Mucosa of gallbladder (tissue), 1 donor: ENCODE data around the gene RBP3. TPM values are rescaled to one million over a fixed set of nuclear protein-coding genes. Genes with fewer than 3 reads are reported as not detected.

Source experiments
- DNase-seq: peaks from one replicate; pipeline ENCODE4 v3.0.0-alpha.2; 2020; ENCODE audit warnings: low spot score
- total RNA-seq: library from RNA; stranded (reverse); gene quantifications from one replicate; pipeline ENCODE4 v1.2.1, GENCODE V29; 2021
- donor health status: DM: no; HTN: no; CAD: no.

RBP3 gene
- total RNA-seq, 1 donor from 2014 or later = not detected

DNA sequence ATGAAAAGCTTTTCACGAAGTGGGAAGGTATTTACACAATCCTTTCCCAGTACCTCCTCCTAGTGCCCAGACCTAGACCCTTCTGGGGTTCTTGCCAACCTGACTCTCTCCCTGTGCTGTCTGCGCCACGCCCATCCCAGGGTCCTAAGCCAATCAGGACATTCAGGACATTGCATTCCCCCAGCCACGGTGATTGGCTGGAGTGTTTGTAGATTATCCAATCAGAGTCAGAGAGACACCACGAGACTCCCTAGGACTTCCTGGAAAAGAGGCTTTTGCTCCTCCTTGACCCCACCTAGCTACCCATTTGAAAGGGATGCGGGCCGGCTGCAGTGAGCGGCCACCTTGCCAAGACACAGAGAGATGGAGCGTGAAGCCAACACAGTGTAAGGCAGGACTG lies 29.5 kb upstream of the RBP3 start:
- no peak for DNase-seq

DNA sequence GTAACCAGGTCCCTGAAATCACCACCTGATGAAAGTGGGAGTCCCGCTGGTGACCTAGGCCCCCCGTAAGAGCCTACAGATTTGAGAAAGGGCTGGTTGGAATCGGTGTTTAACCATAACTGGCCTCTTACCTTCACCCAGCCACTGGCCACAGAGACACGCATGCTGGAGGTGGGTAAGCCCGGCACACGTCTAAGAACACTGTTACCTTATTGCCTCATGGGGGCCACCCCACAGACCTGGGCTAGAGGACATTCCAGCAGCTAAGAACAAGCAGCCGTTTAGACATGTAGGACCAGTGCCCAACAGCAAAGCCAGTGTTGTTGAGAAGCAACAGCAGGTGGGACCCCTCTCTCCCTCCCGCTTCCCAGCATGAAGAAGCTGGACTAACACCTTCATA lies 28.4 kb upstream of the RBP3 start:
- DNase-seq = no peak

DNA sequence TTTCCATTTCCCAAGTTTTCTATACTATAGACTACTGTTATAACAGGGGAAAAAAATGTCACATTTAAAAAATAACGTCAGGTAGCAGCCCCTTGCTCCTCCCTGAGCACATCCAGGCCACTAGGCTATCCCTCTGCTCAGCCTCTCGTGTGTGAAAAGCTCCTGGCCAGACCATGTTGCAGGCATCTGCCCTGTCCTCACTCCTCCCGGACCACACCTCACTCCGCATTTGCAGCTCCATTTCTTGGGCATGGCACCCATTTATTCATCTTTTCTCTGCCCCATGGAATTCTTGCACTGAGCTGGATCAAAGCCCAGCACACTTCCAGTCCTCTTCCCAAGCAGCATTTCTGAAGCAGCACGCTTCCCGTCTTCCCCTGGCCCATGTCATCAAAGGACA lies 27.4 kb upstream of the RBP3 start:
- no peak for DNase-seq

DNA sequence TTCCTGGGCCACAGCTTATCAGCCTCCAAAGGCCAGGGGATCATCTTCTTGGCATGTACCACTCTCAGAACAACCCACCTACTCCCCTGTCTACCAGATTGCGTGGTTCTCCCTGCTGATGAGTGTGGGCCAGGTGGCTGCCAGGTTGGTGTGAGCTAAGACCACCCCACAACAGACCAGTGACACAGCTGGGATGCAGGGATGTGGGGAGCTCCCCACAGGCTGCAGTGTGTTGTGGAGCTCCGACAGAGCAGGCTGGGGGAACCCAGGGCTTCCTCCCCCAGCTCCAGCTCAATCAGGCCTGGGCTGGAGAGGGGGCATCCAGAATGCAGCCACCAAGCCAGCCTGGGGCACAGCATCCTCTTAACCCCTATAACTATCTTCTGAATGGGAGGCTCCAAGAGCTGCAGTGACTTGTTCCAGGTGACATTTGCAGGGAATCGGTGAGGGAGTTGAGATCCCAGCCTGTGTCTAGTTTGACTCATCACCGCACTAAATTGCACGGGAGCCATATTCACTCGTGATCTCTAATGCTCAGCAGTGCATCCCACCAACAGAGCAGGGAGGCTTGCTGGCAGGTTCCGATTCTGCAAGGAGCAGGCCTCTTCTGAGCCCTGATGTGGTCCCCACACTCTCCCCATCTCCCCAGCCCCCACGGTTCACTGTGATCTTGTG lies 26.5 kb upstream of the RBP3 start:
- DNase-seq = no peak

DNA sequence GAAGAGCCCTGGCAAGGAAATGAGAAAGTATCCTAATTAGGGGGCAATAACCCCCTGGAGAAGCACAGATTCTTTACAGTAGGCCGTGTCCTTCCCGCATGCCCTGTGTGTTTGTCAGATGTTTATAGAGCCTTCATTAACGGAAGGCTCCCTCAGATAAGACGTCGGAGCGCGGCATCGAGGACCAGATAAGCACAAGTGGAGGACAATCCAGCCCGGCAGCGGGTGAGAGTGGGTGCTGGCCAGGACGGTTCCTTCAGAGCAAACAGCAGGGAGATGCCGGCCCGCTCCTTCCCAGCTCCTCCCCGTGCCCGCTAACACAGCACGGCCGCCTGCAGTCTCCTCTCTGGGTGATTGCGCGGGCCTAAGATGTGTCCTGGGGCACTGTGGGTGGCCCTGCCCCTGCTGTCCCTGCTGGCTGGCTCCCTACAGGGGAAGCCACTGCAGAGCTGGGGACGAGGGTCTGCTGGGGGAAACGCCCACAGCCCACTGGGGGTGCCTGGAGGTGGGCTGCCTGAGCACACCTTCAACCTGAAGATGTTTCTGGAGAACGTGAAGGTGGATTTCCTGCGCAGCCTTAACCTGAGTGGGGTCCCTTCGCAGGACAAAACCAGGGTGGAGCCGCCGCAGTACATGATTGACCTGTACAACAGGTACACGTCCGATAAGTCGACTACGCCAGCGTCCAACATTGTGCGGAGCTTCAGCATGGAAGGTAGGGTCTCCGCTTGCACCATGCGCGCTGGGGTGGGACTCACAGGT lies 25.7 kb upstream of the RBP3 start, which contains the start of gene GDF2:
Gene GDF2, plus strand, starts transcription at position 155 of the 762 bp plus-strand sequence. Its CDS starts 215 bp downstream, at position 370.
- DNase-seq = no peak

DNA sequence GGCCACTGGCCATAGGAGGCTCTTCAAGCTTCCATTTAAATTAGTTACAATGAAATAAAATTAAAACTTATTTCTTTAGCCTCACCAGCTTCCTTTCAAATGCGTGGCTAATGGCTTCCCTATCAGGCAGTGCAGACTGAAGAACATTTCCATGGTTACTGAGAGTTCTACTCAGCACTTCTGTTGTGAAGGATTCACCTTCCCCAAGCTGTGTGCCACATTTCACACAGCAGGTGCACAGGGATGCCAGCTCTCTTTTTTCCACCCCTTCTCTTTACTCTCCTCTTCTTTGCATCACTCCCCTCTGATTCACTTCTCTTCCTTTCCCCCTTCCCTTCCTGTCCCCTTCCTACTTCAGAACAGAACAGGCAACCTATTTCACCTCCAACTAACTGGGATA lies 25.1 kb upstream of the RBP3 start:
- no peak for DNase-seq

DNA sequence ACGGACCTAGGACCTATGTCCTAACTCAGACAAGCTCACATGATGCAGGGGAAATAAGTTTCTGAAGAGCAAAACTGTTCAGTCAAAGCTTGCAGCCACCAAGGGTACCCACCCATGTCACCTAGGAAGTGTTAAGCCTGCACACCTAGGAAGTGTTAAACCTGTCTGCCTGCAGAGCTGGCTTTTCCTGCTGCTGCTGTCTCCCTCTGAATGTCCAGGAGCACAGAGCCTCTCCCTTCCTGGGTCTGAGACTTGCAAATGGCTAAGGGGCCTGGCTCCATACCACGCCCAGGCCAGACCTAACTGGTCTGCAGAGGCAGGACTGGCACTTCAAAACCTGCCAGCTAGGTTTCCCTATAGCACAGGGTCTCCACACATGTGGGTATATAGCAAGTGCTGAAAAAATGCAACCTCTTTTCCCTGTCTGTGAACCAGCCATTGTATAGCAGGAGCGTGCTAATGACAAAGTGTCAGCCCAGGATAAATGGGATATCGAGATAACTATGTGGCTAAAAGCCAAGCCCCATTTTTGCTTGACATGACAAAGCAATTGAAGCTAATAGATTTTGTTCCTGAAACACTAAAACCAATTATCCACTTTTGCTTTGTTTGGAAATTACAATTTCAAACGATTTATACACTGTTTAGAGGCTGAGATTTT lies 24.4 kb upstream of the RBP3 start:
- no peak for DNase-seq

DNA sequence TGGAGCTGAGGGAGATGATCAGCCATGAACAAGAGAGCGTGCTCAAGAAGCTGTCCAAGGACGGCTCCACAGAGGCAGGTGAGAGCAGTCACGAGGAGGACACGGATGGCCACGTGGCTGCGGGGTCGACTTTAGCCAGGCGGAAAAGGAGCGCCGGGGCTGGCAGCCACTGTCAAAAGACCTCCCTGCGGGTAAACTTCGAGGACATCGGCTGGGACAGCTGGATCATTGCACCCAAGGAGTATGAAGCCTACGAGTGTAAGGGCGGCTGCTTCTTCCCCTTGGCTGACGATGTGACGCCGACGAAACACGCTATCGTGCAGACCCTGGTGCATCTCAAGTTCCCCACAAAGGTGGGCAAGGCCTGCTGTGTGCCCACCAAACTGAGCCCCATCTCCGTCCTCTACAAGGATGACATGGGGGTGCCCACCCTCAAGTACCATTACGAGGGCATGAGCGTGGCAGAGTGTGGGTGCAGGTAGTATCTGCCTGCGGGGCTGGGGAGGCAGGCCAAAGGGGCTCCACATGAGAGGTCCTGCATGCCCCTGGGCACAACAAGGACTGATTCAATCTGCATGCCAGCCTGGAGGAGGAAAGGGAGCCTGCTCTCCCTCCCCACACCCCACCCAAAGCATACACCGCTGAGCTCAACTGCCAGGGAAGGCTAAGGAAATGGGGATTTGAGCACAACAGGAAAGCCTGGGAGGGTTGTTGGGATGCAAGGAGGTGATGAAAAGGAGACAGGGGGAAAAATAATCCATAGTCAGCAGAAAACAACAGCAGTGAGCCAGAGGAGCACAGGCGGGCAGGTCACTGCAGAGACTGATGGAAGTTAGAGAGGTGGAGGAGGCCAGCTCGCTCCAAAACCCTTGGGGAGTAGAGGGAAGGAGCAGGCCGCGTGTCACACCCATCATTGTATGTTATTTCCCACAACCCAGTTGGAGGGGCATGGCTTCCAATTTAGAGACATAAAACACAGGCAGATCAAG lies 22.6 kb upstream of the RBP3 start:
- no peak for DNase-seq

DNA sequence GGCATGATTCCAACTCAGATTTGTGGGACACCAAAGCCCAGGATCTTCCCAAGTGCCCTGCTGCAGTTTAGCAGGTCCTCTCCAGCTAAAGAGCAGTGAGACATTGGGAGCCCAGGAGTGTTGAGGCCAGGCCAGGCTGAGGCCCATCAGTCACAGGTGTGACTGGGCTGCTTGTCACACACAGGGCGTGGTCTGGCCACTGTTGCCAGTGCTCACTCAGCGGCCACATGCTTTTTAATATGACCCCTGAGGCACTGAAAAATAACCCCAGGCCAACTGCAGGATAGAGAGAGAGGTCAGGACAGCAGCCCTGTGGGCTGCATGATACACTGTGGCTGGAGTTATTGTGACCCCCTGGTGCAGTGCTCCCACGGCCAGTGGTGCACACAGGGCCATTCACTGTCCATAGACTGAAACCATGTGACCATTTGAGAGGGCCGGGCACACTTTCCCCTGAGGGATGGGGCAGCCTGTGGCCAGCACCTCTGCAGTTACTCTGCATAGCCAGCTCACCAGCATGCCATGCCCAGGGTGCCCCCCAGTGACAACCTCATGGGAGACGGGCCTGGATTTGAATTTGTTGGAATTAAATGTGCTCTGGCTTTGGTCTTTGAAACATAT lies 21.7 kb upstream of the RBP3 start:
- no peak for DNase-seq

DNA sequence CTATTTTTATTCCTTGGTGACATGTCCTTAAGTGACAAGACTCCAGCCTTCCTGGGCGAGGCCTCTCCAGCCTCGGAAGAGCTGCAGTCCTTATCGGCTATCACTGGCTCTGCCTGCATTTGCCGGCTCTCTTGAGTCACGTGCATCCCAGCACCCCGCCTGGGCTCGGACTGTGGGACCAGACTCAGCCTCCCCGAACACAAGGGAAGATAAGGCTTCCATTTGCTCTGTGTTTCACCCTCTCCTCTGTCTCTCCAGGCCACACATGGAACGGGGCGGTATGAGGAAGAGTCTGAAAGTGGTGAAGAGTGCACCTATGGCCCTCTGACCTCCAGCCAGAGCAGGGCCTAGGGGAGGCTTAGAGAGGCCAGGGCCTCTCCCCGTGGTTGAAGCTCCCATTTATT lies 21.2 kb upstream of the RBP3 start:
- no peak for DNase-seq

DNA sequence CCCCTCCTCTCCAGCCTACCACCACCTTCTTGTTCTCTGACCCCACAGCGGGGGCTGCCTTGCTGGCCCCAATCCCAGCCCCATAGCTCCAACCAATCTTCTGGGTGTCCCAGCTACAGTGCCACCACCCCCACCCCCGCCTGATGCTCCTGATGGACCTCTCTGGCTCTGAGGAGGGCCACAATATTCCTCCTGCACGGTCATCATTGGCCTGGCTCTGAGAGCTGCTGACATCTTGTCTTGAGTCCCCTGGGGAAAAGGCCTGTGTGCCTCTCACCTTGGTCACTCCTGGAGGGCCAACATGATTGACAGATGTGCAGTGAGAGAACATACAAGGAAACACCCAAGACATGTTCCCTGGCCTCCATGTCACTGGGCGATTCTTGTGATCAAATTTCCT lies 18.3 kb upstream of the RBP3 start:
- DNase-seq = no peak

DNA sequence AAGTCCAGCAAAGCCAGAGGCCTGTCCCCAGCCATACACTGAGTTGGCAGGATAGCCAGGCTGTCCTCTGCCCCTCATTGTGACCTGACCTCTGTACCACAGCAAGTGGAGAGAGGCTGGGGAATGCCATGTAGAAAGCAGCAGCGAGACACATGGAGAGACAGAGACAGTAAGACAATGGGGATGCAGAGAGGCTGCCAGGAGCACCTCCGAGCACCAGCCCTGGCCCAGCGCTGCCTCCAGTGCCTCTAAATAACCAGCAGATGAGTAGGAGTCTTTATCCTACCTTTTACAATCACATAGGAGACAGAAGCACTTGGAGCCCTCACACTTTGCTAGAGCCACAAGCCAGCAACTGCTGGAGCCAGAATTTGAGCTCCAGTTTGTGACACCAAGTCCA lies 17.8 kb upstream of the RBP3 start:
- no peak for DNase-seq

DNA sequence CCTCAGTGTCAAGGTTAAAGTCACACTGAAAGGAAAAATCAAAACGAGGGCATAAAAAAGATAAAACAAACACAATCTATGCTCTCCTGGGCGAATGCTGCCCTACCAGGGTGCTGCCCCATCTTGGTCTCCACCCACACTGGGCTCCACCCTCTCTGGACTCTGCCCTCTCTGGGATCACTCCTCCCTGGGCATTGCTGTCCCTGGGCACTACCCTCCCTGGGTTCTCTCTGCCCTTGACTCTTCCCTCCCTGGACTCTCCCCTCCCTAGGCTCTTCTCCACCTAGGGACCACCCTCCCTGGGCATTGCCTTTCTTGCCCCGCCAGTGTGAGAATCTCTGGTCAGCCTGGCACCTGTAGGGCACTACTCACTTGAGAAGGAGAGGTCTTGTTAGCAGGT lies 17.4 kb upstream of the RBP3 start:
- DNase-seq = peak; percentile 71

DNA sequence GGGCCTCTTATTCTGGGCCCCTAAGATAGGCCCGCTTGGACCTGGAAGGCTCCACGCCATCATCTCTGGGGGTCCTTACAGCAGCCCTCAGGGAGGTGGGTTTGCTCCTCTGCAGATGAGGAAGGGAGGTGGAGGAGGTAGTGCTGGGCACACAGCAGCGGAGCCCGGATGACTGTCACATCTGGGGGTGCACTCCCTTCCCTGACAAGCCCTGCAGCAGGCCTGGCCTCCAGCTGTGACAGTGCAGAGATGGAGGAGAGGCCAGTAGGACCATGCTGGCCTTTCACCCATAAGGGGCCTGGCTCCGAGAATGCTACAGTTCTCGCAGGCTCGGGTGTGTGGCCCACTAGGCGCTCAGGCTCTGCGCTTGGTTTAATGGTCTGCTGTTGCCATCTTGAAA lies 16.7 kb upstream of the RBP3 start:
- DNase-seq = no peak

DNA sequence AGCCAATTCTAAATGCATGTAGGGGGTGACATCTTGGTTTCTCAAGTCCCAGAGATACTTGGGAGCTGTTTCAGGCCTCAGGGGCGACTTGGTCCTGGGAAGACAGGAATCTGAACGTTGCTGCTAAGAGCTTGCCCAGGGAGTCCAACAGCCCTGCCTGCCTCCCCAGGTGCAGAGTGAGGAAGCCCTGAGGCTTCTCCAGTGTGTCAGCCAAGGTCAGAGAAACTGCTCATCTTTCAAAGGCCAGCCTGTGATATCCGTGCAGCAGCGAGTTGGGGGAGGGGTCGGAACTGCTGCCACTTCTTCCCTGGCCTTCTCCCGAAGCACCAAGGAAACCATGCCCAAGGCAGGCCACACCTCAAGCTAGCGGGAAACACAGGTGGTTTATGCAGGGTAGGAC lies 16.2 kb upstream of the RBP3 start:
- DNase-seq = no peak

DNA sequence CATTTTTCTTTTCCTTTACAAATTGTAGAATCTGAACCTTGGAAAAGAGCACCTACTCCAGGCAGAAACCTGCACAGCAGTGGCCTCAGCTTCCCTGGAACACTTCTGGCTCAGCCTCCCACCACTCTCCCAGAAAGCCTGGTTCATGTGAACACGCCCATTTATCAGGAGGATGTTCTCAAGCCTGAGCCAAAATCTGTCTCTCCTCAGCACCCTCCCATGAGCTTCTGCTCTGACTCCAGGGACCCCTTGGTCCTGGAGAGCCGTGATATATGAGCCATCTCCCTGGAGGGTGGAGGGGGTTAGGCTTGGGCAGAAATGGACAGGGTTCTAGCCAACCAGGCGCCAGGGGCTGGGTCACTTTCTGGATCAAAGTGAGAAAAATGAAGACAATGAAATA lies 15.8 kb upstream of the RBP3 start:
- DNase-seq = no peak

DNA sequence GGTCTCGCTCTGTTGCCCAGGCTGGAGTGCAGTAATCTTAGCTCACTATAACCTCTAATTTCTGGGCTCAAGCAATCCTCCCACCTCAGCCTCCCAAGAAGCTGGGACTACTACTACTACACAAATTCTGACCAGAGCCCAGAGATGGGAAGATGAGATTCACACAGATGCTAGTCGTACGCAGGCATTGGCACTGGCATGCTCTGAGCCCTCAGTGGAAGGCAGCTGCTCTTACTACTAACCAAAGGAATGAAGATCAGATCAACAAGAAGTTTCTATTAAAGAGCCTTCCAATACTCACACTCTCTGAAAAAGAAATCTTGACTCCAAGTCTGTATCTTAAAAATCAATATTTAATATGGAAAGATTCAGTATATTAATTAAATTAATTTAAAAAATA lies 15.2 kb upstream of the RBP3 start:
- DNase-seq = no peak

DNA sequence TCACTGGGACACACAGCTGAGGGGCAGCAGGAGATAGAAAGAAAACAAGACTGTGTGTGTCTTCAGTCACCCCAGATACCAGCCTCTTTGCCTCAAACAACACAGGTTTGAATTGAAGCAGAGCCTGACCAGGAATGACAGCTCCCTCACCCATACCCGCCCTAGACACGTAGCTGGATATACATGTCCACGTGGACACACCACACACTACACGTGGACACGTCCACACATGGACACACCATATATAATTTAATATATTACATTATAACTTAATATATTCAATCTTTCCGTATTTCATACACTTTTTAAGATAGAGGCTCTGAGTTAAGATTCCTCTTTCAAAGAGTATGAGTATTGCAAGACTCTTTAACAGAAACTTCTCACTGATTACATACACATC lies 14.6 kb upstream of the RBP3 start:
- no peak for DNase-seq

DNA sequence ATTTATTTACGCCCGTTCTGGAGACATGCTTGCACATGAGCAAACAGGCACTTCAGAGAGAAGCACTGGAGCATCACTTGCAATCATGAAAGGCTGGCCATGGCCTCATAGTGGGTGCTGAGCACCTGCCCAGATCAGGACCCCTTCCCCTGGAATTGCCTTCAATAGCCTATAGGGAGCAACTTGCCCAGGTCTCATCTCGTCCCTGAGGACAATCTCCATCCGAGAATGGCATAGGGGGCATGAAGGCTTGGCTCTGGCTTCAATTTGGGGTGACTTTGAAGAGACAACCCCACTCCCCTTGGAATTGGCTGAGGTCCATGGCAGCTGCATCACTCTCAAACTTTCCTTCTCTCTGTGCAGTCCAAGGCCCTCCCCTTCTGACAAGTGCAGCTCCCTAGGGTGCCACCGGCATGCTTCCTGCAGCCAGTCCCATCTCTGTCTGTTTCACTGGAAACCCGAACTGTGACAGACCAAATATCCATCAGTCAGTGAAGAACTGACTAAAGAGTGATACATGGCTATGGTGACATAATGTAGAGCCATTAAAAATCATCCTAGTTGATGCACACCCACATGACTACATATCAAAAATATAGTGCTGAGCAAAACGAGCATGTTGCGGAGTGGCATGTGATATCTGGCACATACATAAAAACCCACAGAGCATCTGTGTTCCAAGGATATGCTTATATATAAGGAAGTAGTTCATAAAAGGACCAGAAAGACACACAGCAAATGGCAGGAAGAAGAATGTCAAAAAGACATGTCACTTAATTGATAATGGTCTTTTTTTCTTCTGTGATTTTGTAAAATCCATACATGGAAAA lies 13.5 kb upstream of the RBP3 start:
- DNase-seq = no peak

DNA sequence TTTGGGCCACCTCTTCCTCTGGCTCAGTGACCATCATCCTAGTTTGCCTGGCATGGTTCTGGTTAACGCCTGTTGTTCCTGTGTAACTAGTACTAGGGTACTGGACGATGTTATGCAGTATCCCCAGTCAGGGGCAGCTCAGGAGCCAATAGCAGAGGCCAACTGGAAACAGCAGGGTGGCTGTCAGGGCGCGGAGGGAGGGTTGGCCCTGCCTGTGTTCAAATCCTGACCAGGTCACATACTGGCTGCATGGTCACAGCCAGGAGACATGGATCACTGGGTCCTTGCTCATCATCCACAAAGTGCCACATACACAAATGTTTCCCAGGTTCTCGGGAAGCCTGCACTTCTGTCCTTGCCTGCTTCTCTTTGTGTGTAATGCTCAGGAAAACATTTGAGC lies 12.3 kb upstream of the RBP3 start:
- DNase-seq = no peak
